ENCODE measurements around the gene MATN4. TPM values are rescaled to one million over a fixed set of nuclear protein-coding genes. Genes with fewer than 3 reads are reported as not detected.

MATN4 gene
- polyA plus RNA-seq, 1 donor from 2014 or later: not detected

DNA sequence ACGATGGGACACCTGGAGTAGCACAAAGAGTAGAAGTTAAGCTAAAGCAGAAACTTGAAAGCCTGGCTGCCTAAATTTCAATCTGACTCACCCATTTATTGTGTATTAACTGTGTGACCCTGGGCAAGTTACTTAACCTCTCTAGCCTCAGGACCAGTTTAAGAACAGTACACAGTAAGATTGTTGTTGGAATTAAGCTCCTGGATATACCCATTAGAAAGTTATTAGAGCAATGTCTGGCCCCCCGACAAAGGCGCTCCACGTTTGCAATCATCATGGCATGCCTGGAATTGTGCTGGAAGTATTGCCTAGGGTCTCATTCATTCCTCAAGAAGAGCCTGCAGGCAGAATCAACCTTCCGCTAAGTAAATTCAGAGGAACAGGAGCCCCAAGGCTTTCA, 38.8 kb upstream of the MATN4 start:
- Histone ChIP-seq H3K79me2 (replicated peaks; ENCODE audit: insufficient read depth, low read length) (no peaks in the 10 kb centered on the region), H3K36me3 (ENCODE audit: insufficient read depth, low read length) (no peaks in the 10 kb centered on the region), H2AFZ (ENCODE audit: low read depth, low read length) (no peak overlapping the region), H3K9ac (ENCODE audit: low read length) (no peak overlapping the region), H3K9me3 (ENCODE audit: low read length) (no peaks in the 10 kb centered on the region), H4K20me1 (ENCODE audit: insufficient read depth) (no peaks in the 10 kb centered on the region), H3K4me2 (ENCODE audit: low read length) (no peak overlapping the region), H3K27ac (ENCODE audit: low read length) (no peak overlapping the region), H3K27me3 (ENCODE audit: insufficient read depth, low read depth, low read length) (peaks cover 15% of the 10 kb centered on the region), H3F3A (ENCODE audit: insufficient read depth, low read length, poor library complexity, severe bottlenecking) (no peaks in the 10 kb centered on the region), H3K9me2 (ENCODE audit: insufficient read depth, low read length) (no peaks in the 10 kb centered on the region), H3K4me3 (ENCODE audit: low read length) (no peak overlapping the region)
- TF ChIP-seq EP300 (conservative IDR thresholded peaks at IDR 0.05; ENCODE audit: poor library complexity, severe bottlenecking): no peak
- TF ChIP-seq MXI1 (conservative IDR thresholded peaks at IDR 0.05; ENCODE audit: poor library complexity, severe bottlenecking): no peak
- TF ChIP-seq, protein P1, sequence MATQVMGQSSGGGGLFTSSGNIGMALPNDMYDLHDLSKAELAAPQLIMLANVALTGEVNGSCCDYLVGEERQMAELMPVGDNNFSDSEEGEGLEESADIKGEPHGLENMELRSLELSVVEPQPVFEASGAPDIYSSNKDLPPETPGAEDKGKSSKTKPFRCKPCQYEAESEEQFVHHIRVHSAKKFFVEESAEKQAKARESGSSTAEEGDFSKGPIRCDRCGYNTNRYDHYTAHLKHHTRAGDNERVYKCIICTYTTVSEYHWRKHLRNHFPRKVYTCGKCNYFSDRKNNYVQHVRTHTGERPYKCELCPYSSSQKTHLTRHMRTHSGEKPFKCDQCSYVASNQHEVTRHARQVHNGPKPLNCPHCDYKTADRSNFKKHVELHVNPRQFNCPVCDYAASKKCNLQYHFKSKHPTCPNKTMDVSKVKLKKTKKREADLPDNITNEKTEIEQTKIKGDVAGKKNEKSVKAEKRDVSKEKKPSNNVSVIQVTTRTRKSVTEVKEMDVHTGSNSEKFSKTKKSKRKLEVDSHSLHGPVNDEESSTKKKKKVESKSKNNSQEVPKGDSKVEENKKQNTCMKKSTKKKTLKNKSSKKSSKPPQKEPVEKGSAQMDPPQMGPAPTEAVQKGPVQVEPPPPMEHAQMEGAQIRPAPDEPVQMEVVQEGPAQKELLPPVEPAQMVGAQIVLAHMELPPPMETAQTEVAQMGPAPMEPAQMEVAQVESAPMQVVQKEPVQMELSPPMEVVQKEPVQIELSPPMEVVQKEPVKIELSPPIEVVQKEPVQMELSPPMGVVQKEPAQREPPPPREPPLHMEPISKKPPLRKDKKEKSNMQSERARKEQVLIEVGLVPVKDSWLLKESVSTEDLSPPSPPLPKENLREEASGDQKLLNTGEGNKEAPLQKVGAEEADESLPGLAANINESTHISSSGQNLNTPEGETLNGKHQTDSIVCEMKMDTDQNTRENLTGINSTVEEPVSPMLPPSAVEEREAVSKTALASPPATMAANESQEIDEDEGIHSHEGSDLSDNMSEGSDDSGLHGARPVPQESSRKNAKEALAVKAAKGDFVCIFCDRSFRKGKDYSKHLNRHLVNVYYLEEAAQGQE (IDR thresholded peaks at IDR 0.05; ENCODE audit: borderline replicate concordance): no peak
- no peak for TF ChIP-seq SMC3 (conservative IDR thresholded peaks at IDR 0.05; ENCODE audit: poor library complexity)
- TF ChIP-seq EZH2 (IDR thresholded peaks at IDR 0.05; ENCODE audit: borderline replicate concordance, insufficient read depth, low read length, poor library complexity, severe bottlenecking): no peak
- no peak for TF ChIP-seq TAF1 (IDR thresholded peaks at IDR 0.05; ENCODE audit: low read depth)
- TF ChIP-seq, protein P2, sequence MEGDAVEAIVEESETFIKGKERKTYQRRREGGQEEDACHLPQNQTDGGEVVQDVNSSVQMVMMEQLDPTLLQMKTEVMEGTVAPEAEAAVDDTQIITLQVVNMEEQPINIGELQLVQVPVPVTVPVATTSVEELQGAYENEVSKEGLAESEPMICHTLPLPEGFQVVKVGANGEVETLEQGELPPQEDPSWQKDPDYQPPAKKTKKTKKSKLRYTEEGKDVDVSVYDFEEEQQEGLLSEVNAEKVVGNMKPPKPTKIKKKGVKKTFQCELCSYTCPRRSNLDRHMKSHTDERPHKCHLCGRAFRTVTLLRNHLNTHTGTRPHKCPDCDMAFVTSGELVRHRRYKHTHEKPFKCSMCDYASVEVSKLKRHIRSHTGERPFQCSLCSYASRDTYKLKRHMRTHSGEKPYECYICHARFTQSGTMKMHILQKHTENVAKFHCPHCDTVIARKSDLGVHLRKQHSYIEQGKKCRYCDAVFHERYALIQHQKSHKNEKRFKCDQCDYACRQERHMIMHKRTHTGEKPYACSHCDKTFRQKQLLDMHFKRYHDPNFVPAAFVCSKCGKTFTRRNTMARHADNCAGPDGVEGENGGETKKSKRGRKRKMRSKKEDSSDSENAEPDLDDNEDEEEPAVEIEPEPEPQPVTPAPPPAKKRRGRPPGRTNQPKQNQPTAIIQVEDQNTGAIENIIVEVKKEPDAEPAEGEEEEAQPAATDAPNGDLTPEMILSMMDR (IDR thresholded peaks at IDR 0.05; ENCODE audit: poor library complexity, severe bottlenecking): no peak
- no peak for TF ChIP-seq RAD21 (conservative IDR thresholded peaks at IDR 0.05)
- TF ChIP-seq POLR2AphosphoS5 (IDR thresholded peaks at IDR 0.05): no peak

DNA sequence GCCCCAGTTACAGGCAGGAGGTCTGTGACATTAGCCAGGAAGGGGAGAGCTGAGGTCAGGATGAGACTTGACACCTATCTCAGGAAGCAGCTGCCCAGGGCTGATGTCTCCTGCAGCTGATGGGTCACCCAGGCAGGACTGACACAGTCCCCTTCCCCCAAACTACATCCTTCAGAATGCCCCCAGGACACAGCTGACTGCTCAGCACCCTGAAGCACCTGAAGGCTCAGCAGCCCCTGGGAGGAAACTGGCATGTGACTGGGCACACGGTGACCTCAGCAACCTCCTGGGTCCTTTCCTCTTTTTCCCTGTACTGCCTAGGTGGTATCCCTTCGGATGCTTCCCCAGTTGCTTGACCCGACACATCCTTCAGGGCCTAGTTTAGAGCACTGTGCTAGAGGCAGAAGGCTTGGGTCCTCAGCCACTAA, 38.2 kb upstream of the MATN4 start:
- H3K9me3 ChIP-seq (ENCODE audit: low read length): no peaks in the 10 kb centered on the region
- no peaks in the 10 kb centered on the region for H4K20me1 ChIP-seq (ENCODE audit: insufficient read depth)
- H3K4me2 ChIP-seq (ENCODE audit: low read length): no peak overlapping the region
- H3K27me3 ChIP-seq (ENCODE audit: insufficient read depth, low read depth, low read length): peaks cover 15% of the 10 kb centered on the region
- no peak overlapping the region for H2AFZ ChIP-seq (ENCODE audit: low read depth, low read length)
- no peak overlapping the region for H3K4me3 ChIP-seq (ENCODE audit: low read length)
- no peaks in the 10 kb centered on the region for H3K36me3 ChIP-seq (ENCODE audit: insufficient read depth, low read length)
- H3F3A ChIP-seq (ENCODE audit: insufficient read depth, low read length, poor library complexity, severe bottlenecking): no peaks in the 10 kb centered on the region
- no peak overlapping the region for H3K9ac ChIP-seq (ENCODE audit: low read length)
- TF ChIP-seq MXI1 (conservative IDR thresholded peaks at IDR 0.05; ENCODE audit: poor library complexity, severe bottlenecking): no peak
- no peak for TF ChIP-seq EP300 (conservative IDR thresholded peaks at IDR 0.05; ENCODE audit: poor library complexity, severe bottlenecking)
- TF ChIP-seq POLR2AphosphoS5 (IDR thresholded peaks at IDR 0.05): no peak
- no peak for TF ChIP-seq TAF1 (IDR thresholded peaks at IDR 0.05; ENCODE audit: low read depth)
- TF ChIP-seq, protein P1 (IDR thresholded peaks at IDR 0.05; ENCODE audit: borderline replicate concordance): no peak
- no peak for TF ChIP-seq SMC3 (conservative IDR thresholded peaks at IDR 0.05; ENCODE audit: poor library complexity)
- TF ChIP-seq, protein P2 (IDR thresholded peaks at IDR 0.05; ENCODE audit: poor library complexity, severe bottlenecking): no peak
- no peak for TF ChIP-seq RAD21 (conservative IDR thresholded peaks at IDR 0.05)
- no peak for TF ChIP-seq EZH2 (IDR thresholded peaks at IDR 0.05; ENCODE audit: borderline replicate concordance, insufficient read depth, low read length, poor library complexity, severe bottlenecking)
- H3K9me2 ChIP-seq (ENCODE audit: insufficient read depth, low read length): no peaks in the 10 kb centered on the region
- no peak overlapping the region for H3K27ac ChIP-seq (ENCODE audit: low read length)
- H3K79me2 ChIP-seq (replicated peaks; ENCODE audit: insufficient read depth, low read length): no peaks in the 10 kb centered on the region
